OCI-LY1 (cell line): ENCODE data around the gene SELENOW.

ENCODE experiments used
- H2AFZ ChIP-seq: fragments of 200-600 bp; sonication (generic), shearing (Covaris generic); 2 replicates; pipeline ENCODE4 v1.6.0; 2014; ENCODE audit warnings: antibody characterized with exemption, mild to moderate bottlenecking, low read length
- H3F3A ChIP-seq: fragments of 200-600 bp; sonication (generic), shearing (Covaris generic); 2 replicates; pipeline ENCODE4 v1.6.0; 2014; ENCODE audit warnings: mild to moderate bottlenecking, antibody characterized with exemption, low read length, moderate library complexity; ENCODE audit not compliant: insufficient read depth
- H3K27ac ChIP-seq: fragments of 200-600 bp; sonication (generic); 2 replicates; pipeline ENCODE4 v1.5.1; 2014; ENCODE audit warnings: low read length, mixed run types, mild to moderate bottlenecking, low read depth; ENCODE audit not compliant: poor library complexity, severe bottlenecking
- H3K27me3 ChIP-seq: fragments of 200-600 bp; sonication (generic); 2 replicates; pipeline ENCODE4 v1.6.0; 2014; ENCODE audit warnings: antibody characterized with exemption, mild to moderate bottlenecking, low read length, moderate library complexity; ENCODE audit not compliant: insufficient read depth
- H3K36me3 ChIP-seq: fragments of 200-600 bp; sonication (generic); 2 replicates; pipeline ENCODE4 v1.6.1; 2014; ENCODE audit warnings: mild to moderate bottlenecking, antibody characterized with exemption, low read length, moderate library complexity, mixed read lengths; ENCODE audit not compliant: insufficient read depth
- H3K4me1 ChIP-seq: fragments of 200-600 bp; sonication (generic); 2 replicates; pipeline ENCODE4 v1.5.1; 2014; ENCODE audit warnings: mild to moderate bottlenecking, low read length, moderate library complexity; ENCODE audit not compliant: insufficient read depth, severe bottlenecking
- H3K4me2 ChIP-seq: fragments of 200-600 bp; sonication (generic), shearing (Covaris generic); 2 replicates; pipeline ENCODE4 v1.6.1; 2014; ENCODE audit warnings: low read length
- H3K4me3 ChIP-seq: fragments of 200-600 bp; sonication (generic); 2 replicates; pipeline ENCODE4 v1.5.1; 2014; ENCODE audit warnings: low read length, low read depth, mild to moderate bottlenecking, mixed read lengths; ENCODE audit not compliant: poor library complexity, severe bottlenecking
- H3K79me2 ChIP-seq: fragments of 200-600 bp; shearing (Covaris generic); 2 replicates; pipeline ENCODE4 v1.6.1; 2016; ENCODE audit warnings: mixed run types, low read length, mixed read lengths; ENCODE audit not compliant: insufficient read depth
- H3K9ac ChIP-seq: fragments of 200-600 bp; sonication (generic), shearing (Covaris generic); 2 replicates; pipeline ENCODE4 v1.6.1; 2014; ENCODE audit warnings: mild to moderate bottlenecking, low read length, mixed read lengths
- H3K9me2 ChIP-seq: fragments of 200-600 bp; sonication (generic), shearing (Covaris generic); 2 replicates; pipeline ENCODE4 v1.6.1; 2014; ENCODE audit warnings: low read depth, mild to moderate bottlenecking, low read length, mixed read lengths
- H3K9me3 ChIP-seq: fragments of 200-600 bp; shearing (Covaris generic); 2 replicates; pipeline ENCODE4 v1.6.1; 2014; ENCODE audit warnings: low read length, mixed read lengths
- H4K20me1 ChIP-seq: fragments of 200-600 bp; sonication (generic), shearing (Covaris generic); 2 replicates; pipeline ENCODE4 v1.6.0; 2016; ENCODE audit warnings: mild to moderate bottlenecking, low read length; ENCODE audit not compliant: insufficient read depth
- CTCF ChIP-seq: fragments of 200-600 bp; sonication (generic), shearing (Covaris generic); IDR thresholded peaks from 2 replicates; pipeline ENCODE4 v1.5.1; 2017; ENCODE audit warnings: mild to moderate bottlenecking, antibody characterized with exemption, low read length, moderate library complexity, mixed read lengths
- EZH2 ChIP-seq: fragments of 200-600 bp; sonication (generic), shearing (Covaris generic); IDR thresholded peaks from 2 replicates; pipeline ENCODE4 v1.8.0; 2017; ENCODE audit warnings: borderline replicate concordance, mixed run types, mild to moderate bottlenecking, antibody characterized with exemption, low read length, moderate library complexity, mixed read lengths

The SELENOW gene

DNA sequence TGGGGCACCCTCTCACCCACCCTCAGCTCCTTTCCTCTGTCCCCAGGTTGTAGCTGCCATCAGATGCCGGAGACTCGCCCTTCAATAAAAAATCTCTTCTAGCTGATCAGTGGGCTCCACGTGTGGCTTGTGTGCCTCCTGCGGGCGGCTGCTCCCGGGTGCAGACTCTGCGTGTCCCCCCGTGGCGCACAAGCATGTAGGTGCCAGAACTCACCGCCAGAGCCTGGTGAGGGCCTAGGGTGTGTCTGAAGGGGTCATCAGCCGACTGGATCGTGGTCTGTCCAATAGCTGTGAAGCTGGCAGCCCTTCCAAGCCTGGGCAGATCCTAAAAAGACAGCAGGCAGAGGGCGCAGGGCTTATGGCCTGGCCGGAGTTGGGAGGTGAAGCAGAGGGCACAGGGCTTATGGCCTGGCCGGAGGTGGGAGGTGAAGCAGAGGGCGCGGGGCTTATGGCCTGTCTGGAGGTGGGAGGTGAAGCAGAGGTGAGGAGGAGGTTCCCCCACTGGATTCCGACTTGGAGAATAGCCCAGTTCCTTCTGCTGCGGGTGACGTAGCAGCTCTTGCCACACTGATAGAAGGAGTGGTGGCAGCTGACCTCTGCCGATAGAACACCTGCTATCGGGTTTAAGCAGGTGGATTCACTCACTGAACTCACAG, 21.4 kb upstream of the SELENOW start:
- no peaks in the 10 kb centered on the region for H3K4me1 ChIP-seq
- peaks cover 72% of the 10 kb centered on the region for H3K36me3 ChIP-seq
- H3K79me2 ChIP-seq = no peaks in the 10 kb centered on the region
- TF ChIP-seq CTCF = no peak
- TF ChIP-seq EZH2 = no peak
- H3K4me2 ChIP-seq = no peak overlapping the region
- H3K9me2 ChIP-seq = no peaks in the 10 kb centered on the region
- no peak overlapping the region for H3K9ac ChIP-seq
- H3F3A ChIP-seq = no peaks in the 10 kb centered on the region
- H3K4me3 ChIP-seq = no peak overlapping the region
- H3K27ac ChIP-seq = no peak overlapping the region
- H2AFZ ChIP-seq = no peak overlapping the region
- H4K20me1 ChIP-seq = no peaks in the 10 kb centered on the region
- no peaks in the 10 kb centered on the region for H3K9me3 ChIP-seq
- H3K27me3 ChIP-seq = no peaks in the 10 kb centered on the region

GRCh38 chr19:47757617-47758442, 20.7 kb upstream of the SELENOW start:
- H3K9me3 ChIP-seq = no peaks in the 10 kb centered on the region
- H3K9ac ChIP-seq = no peak overlapping the region
- no peak overlapping the region for H3K4me3 ChIP-seq
- H3K79me2 ChIP-seq = no peaks in the 10 kb centered on the region
- no peak overlapping the region for H2AFZ ChIP-seq
- H3K36me3 ChIP-seq = peaks cover 65% of the 10 kb centered on the region
- no peaks in the 10 kb centered on the region for H3F3A ChIP-seq
- no peak overlapping the region for H3K4me2 ChIP-seq
- no peaks in the 10 kb centered on the region for H4K20me1 ChIP-seq
- no peak overlapping the region for H3K27ac ChIP-seq
- H3K4me1 ChIP-seq = no peaks in the 10 kb centered on the region
- no peaks in the 10 kb centered on the region for H3K27me3 ChIP-seq
- TF ChIP-seq CTCF (no peak), EZH2 (no peak)
- H3K9me2 ChIP-seq = no peaks in the 10 kb centered on the region

GRCh38 chr19:47758443-47758804, 20.1 kb upstream of the SELENOW start:
- no peaks in the 10 kb centered on the region for H3K9me2 ChIP-seq
- H4K20me1 ChIP-seq = no peaks in the 10 kb centered on the region
- H3K4me3 ChIP-seq = no peak overlapping the region
- no peak overlapping the region for H2AFZ ChIP-seq
- H3K27me3 ChIP-seq = no peaks in the 10 kb centered on the region
- H3K4me2 ChIP-seq = no peak overlapping the region
- no peaks in the 10 kb centered on the region for H3K79me2 ChIP-seq
- H3K36me3 ChIP-seq = peaks cover 59% of the 10 kb centered on the region
- no peak for TF ChIP-seq CTCF
- no peak for TF ChIP-seq EZH2
- no peaks in the 10 kb centered on the region for H3F3A ChIP-seq
- H3K4me1 ChIP-seq = no peaks in the 10 kb centered on the region
- H3K9ac ChIP-seq = no peak overlapping the region
- H3K27ac ChIP-seq = no peak overlapping the region
- no peaks in the 10 kb centered on the region for H3K9me3 ChIP-seq
